Neutrophil (primary cell): ENCODE results near the gene SYVN1.

Experiments
- H3K27ac ChIP-seq: fragments of 200-600 bp; sonication (generic); 2 replicates; pipeline ENCODE4 v1.5.1; 2016; ENCODE audit warnings: mild to moderate bottlenecking, moderate library complexity
- H3K27me3 ChIP-seq: fragments of 200-600 bp; sonication (generic); 2 replicates; pipeline ENCODE4 v1.6.0; 2016; ENCODE audit warnings: mild to moderate bottlenecking
- H3K36me3 ChIP-seq: fragments of 200-600 bp; sonication (generic); 2 replicates; pipeline ENCODE4 v1.5.1; 2017
- H3K4me1 ChIP-seq, 2 experiments: fragments of 200-600 bp in 1 of 2; sonication (generic) in 1 of 2; 1 replicate in 1 of 2; 2 replicates in 1 of 2; pipeline versions ENCODE4 v1.5.1 to v1.6.1; 2013 to 2016; ENCODE audit warnings: low read depth in 1 of 2, low read length in 1 of 2, mild to moderate bottlenecking in 1 of 2, moderate library complexity in 1 of 2; ENCODE audit not compliant: control insufficient read depth in 1 of 2, insufficient read depth in 1 of 2
- H3K4me3 ChIP-seq, 2 experiments: fragments of 200-600 bp in 1 of 2; sonication (generic) in 1 of 2; 1 replicate in 1 of 2; 2 replicates in 1 of 2; pipeline ENCODE4 v1.5.1; 2013 to 2016; ENCODE audit warnings: low read depth in 1 of 2, low read length in 1 of 2, mild to moderate bottlenecking in 1 of 2, moderate library complexity in 1 of 2
- H3K9me3 ChIP-seq: fragments of 200-600 bp; sonication (generic); 2 replicates; pipeline ENCODE4 v1.5.1; 2016
- TF ChIP-seq, protein P1 (sequence below): fragments of 200-600 bp; sonication (generic); IDR thresholded peaks from 2 replicates; pipeline ENCODE4 v1.5.1; 2016; ENCODE audit warnings: antibody characterized with exemption

SYVN1 gene

DNA sequence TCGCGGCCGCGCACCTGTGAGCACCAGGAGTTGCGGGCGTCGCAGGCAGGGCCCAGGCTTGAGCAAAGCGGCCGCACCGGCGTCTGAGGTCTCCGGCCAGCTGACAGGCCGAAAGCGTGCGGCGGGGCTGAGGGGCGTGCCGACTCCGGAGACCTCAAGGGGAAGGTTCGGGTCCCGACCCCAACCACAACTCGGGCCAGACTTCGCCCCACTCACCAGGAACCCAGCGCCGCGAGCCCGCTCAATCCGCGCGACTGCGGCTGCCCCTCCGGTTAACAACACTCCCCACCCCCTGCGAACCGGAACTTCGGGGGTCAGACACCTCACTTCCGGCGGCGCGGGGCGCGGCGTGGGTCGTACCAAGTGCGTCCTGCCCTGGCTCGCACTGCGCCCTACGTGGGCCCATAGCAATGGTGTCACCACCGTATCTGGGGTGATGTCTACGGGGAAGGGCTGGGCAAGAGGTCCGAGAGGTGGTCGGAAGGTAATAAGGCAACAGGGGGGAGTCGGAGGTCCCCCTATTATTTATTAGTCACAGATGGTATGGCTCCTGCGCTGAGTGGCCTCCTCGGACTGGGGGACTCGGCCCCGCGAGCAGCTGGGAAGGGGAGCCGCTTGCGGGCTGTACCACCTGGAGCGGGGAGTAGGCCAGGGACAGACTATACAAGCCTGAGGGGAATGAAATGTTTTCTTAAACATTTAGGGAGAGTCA, at the start of gene SYVN1:
TSS of gene SYVN1 (minus strand) at position 280 of the 712 bp plus-strand sequence. CDS start 918 bp downstream, outside the sequence.
- TF ChIP-seq, protein P1, sequence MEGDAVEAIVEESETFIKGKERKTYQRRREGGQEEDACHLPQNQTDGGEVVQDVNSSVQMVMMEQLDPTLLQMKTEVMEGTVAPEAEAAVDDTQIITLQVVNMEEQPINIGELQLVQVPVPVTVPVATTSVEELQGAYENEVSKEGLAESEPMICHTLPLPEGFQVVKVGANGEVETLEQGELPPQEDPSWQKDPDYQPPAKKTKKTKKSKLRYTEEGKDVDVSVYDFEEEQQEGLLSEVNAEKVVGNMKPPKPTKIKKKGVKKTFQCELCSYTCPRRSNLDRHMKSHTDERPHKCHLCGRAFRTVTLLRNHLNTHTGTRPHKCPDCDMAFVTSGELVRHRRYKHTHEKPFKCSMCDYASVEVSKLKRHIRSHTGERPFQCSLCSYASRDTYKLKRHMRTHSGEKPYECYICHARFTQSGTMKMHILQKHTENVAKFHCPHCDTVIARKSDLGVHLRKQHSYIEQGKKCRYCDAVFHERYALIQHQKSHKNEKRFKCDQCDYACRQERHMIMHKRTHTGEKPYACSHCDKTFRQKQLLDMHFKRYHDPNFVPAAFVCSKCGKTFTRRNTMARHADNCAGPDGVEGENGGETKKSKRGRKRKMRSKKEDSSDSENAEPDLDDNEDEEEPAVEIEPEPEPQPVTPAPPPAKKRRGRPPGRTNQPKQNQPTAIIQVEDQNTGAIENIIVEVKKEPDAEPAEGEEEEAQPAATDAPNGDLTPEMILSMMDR = peak; percentile 14
- Histone ChIP-seq H3K27ac (peak within 1 kb of the TSS; percentile 95), H3K27me3 (no peaks in the 10 kb centered on the region), H3K9me3 (no peaks in the 10 kb centered on the region), H3K36me3 (peaks cover 34% of the 10 kb centered on the region), H3K4me1 (peaks cover 34 to 38% of the 10 kb centered on the region in 2 experiments), H3K4me3 (peak within 1 kb of the TSS; percentile 74 to 90)

GRCh38 chr11:65183201-65183891, 49.0 kb upstream of the SYVN1 start:
- peak overlapping the region in 1 of 2 experiments; percentile 85 for H3K4me3 ChIP-seq
- TF ChIP-seq, protein P1 = no peak
- no peaks in the 10 kb centered on the region for H3K27me3 ChIP-seq
- H3K27ac ChIP-seq = peak overlapping the region; percentile 88
- peaks cover 22 to 26% of the 10 kb centered on the region in 2 experiments for H3K4me1 ChIP-seq
- H3K9me3 ChIP-seq = no peaks in the 10 kb centered on the region
- peaks cover 52% of the 10 kb centered on the region for H3K36me3 ChIP-seq

DNA sequence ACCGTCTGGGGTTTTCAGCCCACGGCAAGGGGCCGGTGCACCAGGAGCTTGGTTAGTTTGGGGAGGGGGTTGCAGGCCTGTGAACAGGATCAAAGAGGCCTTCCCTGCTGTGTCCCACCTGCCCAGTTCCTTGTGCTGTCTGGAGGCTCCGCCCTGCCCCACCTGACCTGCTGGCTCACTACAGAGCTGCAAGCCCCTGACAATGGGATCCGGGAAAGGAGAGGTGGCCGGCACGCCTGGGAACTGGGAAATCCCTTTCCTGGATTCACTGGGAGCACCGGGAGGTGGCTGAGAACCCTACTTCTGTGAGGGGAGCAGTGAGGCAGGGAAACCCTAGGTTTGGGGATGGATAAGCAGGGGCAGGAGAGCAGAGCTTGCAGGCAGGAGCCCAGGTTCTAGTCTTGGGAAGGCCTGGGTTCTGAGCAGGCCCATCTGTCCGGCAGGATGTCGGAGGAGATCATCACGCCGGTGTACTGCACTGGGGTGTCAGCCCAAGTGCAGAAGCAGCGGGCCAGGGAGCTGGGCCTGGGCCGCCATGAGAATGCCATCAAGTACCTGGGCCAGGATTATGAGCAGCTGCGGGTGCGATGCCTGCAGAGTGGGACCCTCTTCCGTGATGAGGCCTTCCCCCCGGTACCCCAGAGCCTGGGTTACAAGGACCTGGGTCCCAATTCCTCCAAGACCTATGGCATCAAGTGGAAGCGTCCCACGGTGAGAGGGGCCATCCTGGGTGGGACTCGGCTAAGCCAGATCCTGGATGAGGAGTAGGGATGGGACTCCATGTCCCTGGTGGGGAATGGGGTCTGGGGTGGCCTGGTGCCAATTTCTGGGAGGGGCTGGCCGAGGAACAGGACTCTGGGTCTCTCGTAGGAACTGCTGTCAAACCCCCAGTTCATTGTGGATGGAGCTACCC, 48.2 kb upstream of the SYVN1 start:
- Histone ChIP-seq H3K27me3 (no peaks in the 10 kb centered on the region), H3K4me3 (peak overlapping the region; percentile 85), H3K4me1 (peaks cover 22 to 26% of the 10 kb centered on the region in 2 experiments), H3K9me3 (no peaks in the 10 kb centered on the region), H3K36me3 (peaks cover 44% of the 10 kb centered on the region), H3K27ac (peak overlapping the region; percentile 88)
- TF ChIP-seq, protein P1 = no peak

DNA sequence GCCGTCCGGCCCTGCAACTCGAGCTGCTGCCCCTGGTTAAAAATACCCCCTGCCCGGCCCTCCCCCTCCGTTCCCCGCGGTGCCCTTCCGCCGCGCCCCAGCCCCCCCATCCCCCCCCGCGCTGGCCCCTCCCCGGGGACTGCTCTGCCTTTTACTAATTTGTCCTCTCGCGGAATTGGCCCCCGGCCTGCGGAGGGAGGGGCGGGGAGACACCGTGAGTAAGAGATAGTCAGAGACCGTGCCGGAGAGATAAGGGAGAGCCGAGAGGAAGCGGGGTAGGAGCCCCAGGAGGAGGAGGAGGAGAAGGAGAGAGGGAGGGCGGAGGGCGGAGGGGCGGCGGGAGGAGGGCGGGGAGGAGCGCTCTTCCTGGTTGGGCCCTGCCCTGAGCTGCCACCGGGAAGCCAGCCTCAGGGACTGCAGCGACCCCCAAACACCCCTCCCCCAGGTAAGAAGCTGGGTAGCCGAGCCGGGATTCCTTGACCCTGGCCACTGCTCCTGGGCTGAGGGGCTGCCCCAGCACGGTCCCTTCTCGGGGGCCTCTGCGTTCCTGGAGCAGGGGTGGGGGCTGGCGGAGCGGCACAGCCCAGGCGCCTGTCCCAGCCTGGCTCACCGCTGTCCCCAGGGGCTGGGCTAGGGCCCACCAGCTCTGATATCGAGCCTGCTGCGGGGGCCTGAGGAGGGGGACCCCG, 47.4 kb upstream of the SYVN1 start, which contains the start of gene CAPN1:
TSS of gene CAPN1 (plus strand) at position 360 of the 689 bp plus-strand sequence. CDS start 774 bp downstream, outside the sequence.
- Histone ChIP-seq H3K27me3 (no peaks in the 10 kb centered on the region), H3K27ac (peak within 1 kb of the TSS; percentile 88), H3K36me3 (peaks cover 36% of the 10 kb centered on the region), H3K4me3 (peak within 1 kb of the TSS; percentile 85), H3K4me1 (peaks cover 22 to 26% of the 10 kb centered on the region in 2 experiments), H3K9me3 (no peaks in the 10 kb centered on the region)
- TF ChIP-seq, protein P1 = no peak
